Measurements from ENCODE around the gene ADCY10. TPM values are rescaled to one million over a fixed set of nuclear protein-coding genes. Genes with fewer than 3 reads are reported as not detected.

Gene ADCY10
- polyA plus RNA-seq, 1 donor from 2014 or later = 0.09 TPM

DNA sequence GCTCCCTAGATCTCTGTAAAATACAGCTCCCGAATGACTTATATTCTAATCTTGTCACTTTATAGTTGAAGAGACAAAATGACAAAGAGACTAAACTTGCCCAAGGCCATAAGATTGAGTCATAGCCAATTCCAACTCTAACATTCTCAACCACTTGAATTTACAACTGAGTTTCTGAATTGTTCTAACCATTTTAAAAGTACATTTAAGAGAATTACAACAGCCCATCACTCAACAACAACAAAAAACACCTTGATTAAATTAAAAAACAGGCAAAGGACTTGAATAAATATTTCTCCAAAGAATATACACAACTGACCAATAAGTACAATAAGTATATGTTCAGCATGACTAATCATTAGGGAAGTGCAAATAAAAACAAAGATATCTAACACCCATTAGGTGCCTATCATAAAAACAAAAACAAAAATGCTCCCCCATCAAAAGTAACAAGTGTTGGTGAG is 8.7 kb upstream of the ADCY10 start:
- peaks cover 7% of the 10 kb centered on the region for H3K36me3 ChIP-seq (ENCODE audit: insufficient read depth, low read length)
- TF ChIP-seq, protein P1, sequence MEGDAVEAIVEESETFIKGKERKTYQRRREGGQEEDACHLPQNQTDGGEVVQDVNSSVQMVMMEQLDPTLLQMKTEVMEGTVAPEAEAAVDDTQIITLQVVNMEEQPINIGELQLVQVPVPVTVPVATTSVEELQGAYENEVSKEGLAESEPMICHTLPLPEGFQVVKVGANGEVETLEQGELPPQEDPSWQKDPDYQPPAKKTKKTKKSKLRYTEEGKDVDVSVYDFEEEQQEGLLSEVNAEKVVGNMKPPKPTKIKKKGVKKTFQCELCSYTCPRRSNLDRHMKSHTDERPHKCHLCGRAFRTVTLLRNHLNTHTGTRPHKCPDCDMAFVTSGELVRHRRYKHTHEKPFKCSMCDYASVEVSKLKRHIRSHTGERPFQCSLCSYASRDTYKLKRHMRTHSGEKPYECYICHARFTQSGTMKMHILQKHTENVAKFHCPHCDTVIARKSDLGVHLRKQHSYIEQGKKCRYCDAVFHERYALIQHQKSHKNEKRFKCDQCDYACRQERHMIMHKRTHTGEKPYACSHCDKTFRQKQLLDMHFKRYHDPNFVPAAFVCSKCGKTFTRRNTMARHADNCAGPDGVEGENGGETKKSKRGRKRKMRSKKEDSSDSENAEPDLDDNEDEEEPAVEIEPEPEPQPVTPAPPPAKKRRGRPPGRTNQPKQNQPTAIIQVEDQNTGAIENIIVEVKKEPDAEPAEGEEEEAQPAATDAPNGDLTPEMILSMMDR (IDR thresholded peaks at IDR 0.05; ENCODE audit: poor library complexity, severe bottlenecking) = no peak
- TF ChIP-seq SMC3 (conservative IDR thresholded peaks at IDR 0.05; ENCODE audit: poor library complexity) (no peak), TAF1 (IDR thresholded peaks at IDR 0.05; ENCODE audit: low read depth) (no peak), MXI1 (conservative IDR thresholded peaks at IDR 0.05; ENCODE audit: poor library complexity, severe bottlenecking) (no peak), POLR2AphosphoS5 (IDR thresholded peaks at IDR 0.05) (no peak), RAD21 (conservative IDR thresholded peaks at IDR 0.05) (no peak), EP300 (conservative IDR thresholded peaks at IDR 0.05; ENCODE audit: poor library complexity, severe bottlenecking) (no peak), EZH2 (IDR thresholded peaks at IDR 0.05; ENCODE audit: borderline replicate concordance, insufficient read depth, low read length, poor library complexity, severe bottlenecking) (no peak)
- TF ChIP-seq, protein P2, sequence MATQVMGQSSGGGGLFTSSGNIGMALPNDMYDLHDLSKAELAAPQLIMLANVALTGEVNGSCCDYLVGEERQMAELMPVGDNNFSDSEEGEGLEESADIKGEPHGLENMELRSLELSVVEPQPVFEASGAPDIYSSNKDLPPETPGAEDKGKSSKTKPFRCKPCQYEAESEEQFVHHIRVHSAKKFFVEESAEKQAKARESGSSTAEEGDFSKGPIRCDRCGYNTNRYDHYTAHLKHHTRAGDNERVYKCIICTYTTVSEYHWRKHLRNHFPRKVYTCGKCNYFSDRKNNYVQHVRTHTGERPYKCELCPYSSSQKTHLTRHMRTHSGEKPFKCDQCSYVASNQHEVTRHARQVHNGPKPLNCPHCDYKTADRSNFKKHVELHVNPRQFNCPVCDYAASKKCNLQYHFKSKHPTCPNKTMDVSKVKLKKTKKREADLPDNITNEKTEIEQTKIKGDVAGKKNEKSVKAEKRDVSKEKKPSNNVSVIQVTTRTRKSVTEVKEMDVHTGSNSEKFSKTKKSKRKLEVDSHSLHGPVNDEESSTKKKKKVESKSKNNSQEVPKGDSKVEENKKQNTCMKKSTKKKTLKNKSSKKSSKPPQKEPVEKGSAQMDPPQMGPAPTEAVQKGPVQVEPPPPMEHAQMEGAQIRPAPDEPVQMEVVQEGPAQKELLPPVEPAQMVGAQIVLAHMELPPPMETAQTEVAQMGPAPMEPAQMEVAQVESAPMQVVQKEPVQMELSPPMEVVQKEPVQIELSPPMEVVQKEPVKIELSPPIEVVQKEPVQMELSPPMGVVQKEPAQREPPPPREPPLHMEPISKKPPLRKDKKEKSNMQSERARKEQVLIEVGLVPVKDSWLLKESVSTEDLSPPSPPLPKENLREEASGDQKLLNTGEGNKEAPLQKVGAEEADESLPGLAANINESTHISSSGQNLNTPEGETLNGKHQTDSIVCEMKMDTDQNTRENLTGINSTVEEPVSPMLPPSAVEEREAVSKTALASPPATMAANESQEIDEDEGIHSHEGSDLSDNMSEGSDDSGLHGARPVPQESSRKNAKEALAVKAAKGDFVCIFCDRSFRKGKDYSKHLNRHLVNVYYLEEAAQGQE (IDR thresholded peaks at IDR 0.05; ENCODE audit: borderline replicate concordance) = no peak
- H2AFZ ChIP-seq (ENCODE audit: low read depth, low read length) = no peak overlapping the region
- no peak overlapping the region for H3K27ac ChIP-seq (ENCODE audit: low read length)
- H3K27me3 ChIP-seq (ENCODE audit: insufficient read depth, low read depth, low read length) = no peaks in the 10 kb centered on the region
- no peaks in the 10 kb centered on the region for H3F3A ChIP-seq (ENCODE audit: insufficient read depth, low read length, poor library complexity, severe bottlenecking)
- H3K9me3 ChIP-seq (ENCODE audit: low read length) = no peaks in the 10 kb centered on the region
- H3K79me2 ChIP-seq (replicated peaks; ENCODE audit: insufficient read depth, low read length) = peaks cover 8% of the 10 kb centered on the region
- H3K9me2 ChIP-seq (ENCODE audit: insufficient read depth, low read length) = no peaks in the 10 kb centered on the region
- H3K9ac ChIP-seq (ENCODE audit: low read length) = no peak overlapping the region
- no peak overlapping the region for H3K4me2 ChIP-seq (ENCODE audit: low read length)
- no peaks in the 10 kb centered on the region for H4K20me1 ChIP-seq (ENCODE audit: insufficient read depth)
- no peak overlapping the region for H3K4me3 ChIP-seq (ENCODE audit: low read length)

DNA sequence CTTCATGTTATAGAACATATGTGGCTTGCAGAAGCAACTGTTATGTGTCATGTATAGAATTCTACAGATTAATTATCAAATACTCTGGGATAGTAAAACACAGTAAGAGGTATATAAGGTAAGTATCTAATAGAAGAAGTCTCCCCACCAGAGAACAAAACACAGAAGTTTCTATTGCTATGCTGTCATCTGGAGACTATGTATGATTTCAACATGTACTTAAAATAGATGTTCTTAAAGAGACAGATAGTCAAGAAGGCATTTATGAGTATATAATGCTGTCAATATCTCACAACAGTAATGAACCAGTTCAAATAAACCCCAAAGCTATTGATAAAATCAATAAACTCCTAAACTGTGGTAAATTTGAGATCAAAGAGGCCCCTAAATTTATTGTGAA is 8.1 kb upstream of the ADCY10 start:
- Histone ChIP-seq H3F3A (ENCODE audit: insufficient read depth, low read length, poor library complexity, severe bottlenecking) (no peaks in the 10 kb centered on the region), H3K79me2 (replicated peaks; ENCODE audit: insufficient read depth, low read length) (peaks cover 3% of the 10 kb centered on the region), H3K36me3 (ENCODE audit: insufficient read depth, low read length) (peaks cover 7% of the 10 kb centered on the region), H3K9me2 (ENCODE audit: insufficient read depth, low read length) (no peaks in the 10 kb centered on the region), H3K9ac (ENCODE audit: low read length) (no peak overlapping the region), H4K20me1 (ENCODE audit: insufficient read depth) (no peaks in the 10 kb centered on the region), H2AFZ (ENCODE audit: low read depth, low read length) (no peak overlapping the region), H3K27me3 (ENCODE audit: insufficient read depth, low read depth, low read length) (no peaks in the 10 kb centered on the region), H3K9me3 (ENCODE audit: low read length) (no peaks in the 10 kb centered on the region), H3K27ac (ENCODE audit: low read length) (no peak overlapping the region), H3K4me3 (ENCODE audit: low read length) (no peak overlapping the region), H3K4me2 (ENCODE audit: low read length) (no peak overlapping the region)
- TF ChIP-seq POLR2AphosphoS5 (IDR thresholded peaks at IDR 0.05) (no peak), SMC3 (conservative IDR thresholded peaks at IDR 0.05; ENCODE audit: poor library complexity) (no peak), MXI1 (conservative IDR thresholded peaks at IDR 0.05; ENCODE audit: poor library complexity, severe bottlenecking) (no peak), RAD21 (conservative IDR thresholded peaks at IDR 0.05) (no peak), TAF1 (IDR thresholded peaks at IDR 0.05; ENCODE audit: low read depth) (no peak), EP300 (conservative IDR thresholded peaks at IDR 0.05; ENCODE audit: poor library complexity, severe bottlenecking) (no peak), EZH2 (IDR thresholded peaks at IDR 0.05; ENCODE audit: borderline replicate concordance, insufficient read depth, low read length, poor library complexity, severe bottlenecking) (no peak)
- TF ChIP-seq, protein P1 (IDR thresholded peaks at IDR 0.05; ENCODE audit: poor library complexity, severe bottlenecking) = no peak
- TF ChIP-seq, protein P2 (IDR thresholded peaks at IDR 0.05; ENCODE audit: borderline replicate concordance) = no peak

Measured in neural cell (in vitro differentiated cells).